HepG2 (cell line): Measurements from ENCODE around the gene ZG16. TPM values are rescaled to one million over a fixed set of nuclear protein-coding genes. Genes with fewer than 3 reads are reported as not detected.

Experiments used
- polyA plus RNA-seq, 8 experiments: library from polyadenylated mRNA; depleted of rRNA in 3 of 8; stranded (reverse) in 7 of 8; unstranded in 1 of 8; fragments of >200 nt; fragmentation: Illumina TruSeq in 4 of 8; extraction: Trizol in 4 of 8; gene quantifications; 2 replicates each; pipeline versions ENCODE4 v1.2.1 to v1.2.3, GENCODE V29; 2011 to 2016; ENCODE audit warnings: low read depth in 4 of 8, missing spikeins in 1 of 8, mixed read lengths in 1 of 8; ENCODE audit not compliant: insufficient read depth in 1 of 8
- small RNA-seq, 3 experiments: library from RNA; depleted of rRNA; stranded (forward); fragments of <200 nt; gene quantifications; one replicate each; pipeline ENCODE3, GENCODE V24; 2012; ENCODE audit warnings: low read depth in 2 of 3, low replicate concordance in 1 of 3; ENCODE audit not compliant: insufficient read length in 3 of 3, insufficient read depth in 2 of 3
- total RNA-seq, 5 experiments: library from RNA; depleted of rRNA; stranded (reverse); fragments of >200 nt; fragmentation: Illumina TruSeq; extraction: Trizol; gene quantifications; 2 replicates each; pipeline ENCODE4 v1.2.3, GENCODE V29; 2016; ENCODE audit warnings: low read depth in 1 of 5

ZG16 gene
- total and polyA plus RNA-seq, 2 of the 13 experiments (the other 11 are each of a cell fraction or from before 2014, with no cell fraction given), result 0.04 to 0.07 TPM

Small RNAs within 50 kb of the gene (small RNA-seq; reads per million reads assigned to genes)
- gene AC009133.6, result 0 reads per million in 3 experiments
- gene AC120114.4, result 0 reads per million in 3 experiments

Other genes starting within 250 kb of the ZG16 start
- 0.22 and 0.38 TPM in 2 replicates for gene SPN, start 115.0 kb upstream of the ZG16 start, total RNA-seq (2016; rRNA removed; fragmentation: Illumina TruSeq; extraction: Trizol)
- gene SPN, start 115.0 kb upstream of the ZG16 start, polyA plus RNA-seq (2011; rRNA removed), result 1.6 and 3.8 TPM in 2 replicates
- gene QPRT, start 99.1 kb upstream of the ZG16 start, total RNA-seq (2016; rRNA removed; fragmentation: Illumina TruSeq; extraction: Trizol), result 218 and 244 TPM in 2 replicates
- gene QPRT, start 99.1 kb upstream of the ZG16 start, polyA plus RNA-seq (2011; rRNA removed), result 130 and 137 TPM in 2 replicates
- not detected in 2 replicates for gene C16orf54, start 32.3 kb upstream of the ZG16 start, total RNA-seq (2016; rRNA removed; fragmentation: Illumina TruSeq; extraction: Trizol)
- not detected in 2 replicates for gene C16orf54, start 32.3 kb upstream of the ZG16 start, polyA plus RNA-seq (2011; rRNA removed)
- gene KIF22, start 12.5 kb downstream of the ZG16 start, total RNA-seq (2016; rRNA removed; fragmentation: Illumina TruSeq; extraction: Trizol), result 103 and 118 TPM in 2 replicates
- 68.4 and 95.8 TPM in 2 replicates for gene KIF22, start 12.5 kb downstream of the ZG16 start, polyA plus RNA-seq (2011; rRNA removed)
- gene MAZ, start 28.3 kb downstream of the ZG16 start, total RNA-seq (2016; rRNA removed; fragmentation: Illumina TruSeq; extraction: Trizol), result 229 and 277 TPM in 2 replicates
- 203 and 255 TPM in 2 replicates for gene MAZ, start 28.3 kb downstream of the ZG16 start, polyA plus RNA-seq (2011; rRNA removed)
- gene PRRT2, start 33.9 kb downstream of the ZG16 start, total RNA-seq (2016; rRNA removed; fragmentation: Illumina TruSeq; extraction: Trizol), result 0.11 and 0.51 TPM in 2 replicates
- 1.1 and 1.8 TPM in 2 replicates for gene PRRT2, start 33.9 kb downstream of the ZG16 start, polyA plus RNA-seq (2011; rRNA removed)
- gene PAGR1, start 37.9 kb downstream of the ZG16 start, total RNA-seq (2016; rRNA removed; fragmentation: Illumina TruSeq; extraction: Trizol), result 66.4 and 74.5 TPM in 2 replicates
- 9.8 and 9.9 TPM in 2 replicates for gene PAGR1, start 37.9 kb downstream of the ZG16 start, polyA plus RNA-seq (2011; rRNA removed)
- 22.0 and 22.9 TPM in 2 replicates for gene MVP, start 42.2 kb downstream of the ZG16 start, total RNA-seq (2016; rRNA removed; fragmentation: Illumina TruSeq; extraction: Trizol)
- 43.5 and 65.5 TPM in 2 replicates for gene MVP, start 42.2 kb downstream of the ZG16 start, polyA plus RNA-seq (2011; rRNA removed)
- 39.2 and 54.9 TPM in 2 replicates for gene CDIPT, start 85.0 kb downstream of the ZG16 start, total RNA-seq (2016; rRNA removed; fragmentation: Illumina TruSeq; extraction: Trizol)
- gene CDIPT, start 85.0 kb downstream of the ZG16 start, polyA plus RNA-seq (2011; rRNA removed), result 97.5 and 109 TPM in 2 replicates
- 6.6 and 14.9 TPM in 2 replicates for gene SEZ6L2, start 121.3 kb downstream of the ZG16 start, total RNA-seq (2016; rRNA removed; fragmentation: Illumina TruSeq; extraction: Trizol)
- gene SEZ6L2, start 121.3 kb downstream of the ZG16 start, polyA plus RNA-seq (2011; rRNA removed), result 16.9 and 30.7 TPM in 2 replicates
- 15.6 and 19.7 TPM in 2 replicates for gene ASPHD1, start 122.2 kb downstream of the ZG16 start, total RNA-seq (2016; rRNA removed; fragmentation: Illumina TruSeq; extraction: Trizol)
- 13.1 and 15.6 TPM in 2 replicates for gene ASPHD1, start 122.2 kb downstream of the ZG16 start, polyA plus RNA-seq (2011; rRNA removed)
- 3.9 and 6.3 TPM in 2 replicates for gene KCTD13, start 148.0 kb downstream of the ZG16 start, total RNA-seq (2016; rRNA removed; fragmentation: Illumina TruSeq; extraction: Trizol)
- gene KCTD13, start 148.0 kb downstream of the ZG16 start, polyA plus RNA-seq (2011; rRNA removed), result 14.7 and 15.2 TPM in 2 replicates
- gene TMEM219, start 183.8 kb downstream of the ZG16 start, total RNA-seq (2016; rRNA removed; fragmentation: Illumina TruSeq; extraction: Trizol), result 64.5 and 105 TPM in 2 replicates
- 115 and 151 TPM in 2 replicates for gene TMEM219, start 183.8 kb downstream of the ZG16 start, polyA plus RNA-seq (2011; rRNA removed)
- gene TAOK2, start 195.6 kb downstream of the ZG16 start, total RNA-seq (2016; rRNA removed; fragmentation: Illumina TruSeq; extraction: Trizol), result 27.6 and 43.2 TPM in 2 replicates
- gene TAOK2, start 195.6 kb downstream of the ZG16 start, polyA plus RNA-seq (2011; rRNA removed), result 17.4 and 24.8 TPM in 2 replicates
- gene HIRIP3, start 217.4 kb downstream of the ZG16 start, total RNA-seq (2016; rRNA removed; fragmentation: Illumina TruSeq; extraction: Trizol), result 17.2 and 17.3 TPM in 2 replicates
- gene HIRIP3, start 217.4 kb downstream of the ZG16 start, polyA plus RNA-seq (2011; rRNA removed), result 12.6 and 16.3 TPM in 2 replicates
- 39.5 and 45.6 TPM in 2 replicates for gene INO80E, start 218.0 kb downstream of the ZG16 start, total RNA-seq (2016; rRNA removed; fragmentation: Illumina TruSeq; extraction: Trizol)
- 25.8 and 28.4 TPM in 2 replicates for gene INO80E, start 218.0 kb downstream of the ZG16 start, polyA plus RNA-seq (2011; rRNA removed)
- 0.15 and 0.21 TPM in 2 replicates for gene DOC2A, start 232.8 kb downstream of the ZG16 start, total RNA-seq (2016; rRNA removed; fragmentation: Illumina TruSeq; extraction: Trizol)
- 0.55 and 1.4 TPM in 2 replicates for gene DOC2A, start 232.8 kb downstream of the ZG16 start, polyA plus RNA-seq (2011; rRNA removed)
- not detected in 2 replicates for gene C16orf92, start 244.9 kb downstream of the ZG16 start, total RNA-seq (2016; rRNA removed; fragmentation: Illumina TruSeq; extraction: Trizol)
- not detected in 2 replicates for gene C16orf92, start 244.9 kb downstream of the ZG16 start, polyA plus RNA-seq (2011; rRNA removed)